Astrocyte of the cerebellum (primary cell): Measurements from ENCODE around the gene RFNG.

Source experiments
- DNase-seq: peaks from one replicate; pipeline ENCODE4 v3.0.0-alpha.2; 2011; ENCODE audit warnings: low read depth
- H3K4me3 ChIP-seq: 2 replicates; pipeline ENCODE4 v1.5.1; 2011; ENCODE audit warnings: mild to moderate bottlenecking, low read depth, low read length, moderate library complexity
- CTCF ChIP-seq: IDR thresholded peaks from 2 replicates; pipeline ENCODE4 v1.5.1; 2012; ENCODE audit warnings: low read length, low read depth, moderate library complexity, mild to moderate bottlenecking; ENCODE audit errors: missing control alignments
- in situ Hi-C: cut with HindIII; loops from 2 replicates; pipeline ENCODE4 v1.10.0; 2017; ENCODE audit warnings: low sequenced_read_pairs

The RFNG gene

GRCh38 chr17:82016875-82017459 lies 34.6 kb downstream of the RFNG start:
- no peak overlapping the region for H3K4me3 ChIP-seq
- no peak for DNase-seq
- TF ChIP-seq CTCF: no peak
- in situ Hi-C loops: no loop called here

DNA sequence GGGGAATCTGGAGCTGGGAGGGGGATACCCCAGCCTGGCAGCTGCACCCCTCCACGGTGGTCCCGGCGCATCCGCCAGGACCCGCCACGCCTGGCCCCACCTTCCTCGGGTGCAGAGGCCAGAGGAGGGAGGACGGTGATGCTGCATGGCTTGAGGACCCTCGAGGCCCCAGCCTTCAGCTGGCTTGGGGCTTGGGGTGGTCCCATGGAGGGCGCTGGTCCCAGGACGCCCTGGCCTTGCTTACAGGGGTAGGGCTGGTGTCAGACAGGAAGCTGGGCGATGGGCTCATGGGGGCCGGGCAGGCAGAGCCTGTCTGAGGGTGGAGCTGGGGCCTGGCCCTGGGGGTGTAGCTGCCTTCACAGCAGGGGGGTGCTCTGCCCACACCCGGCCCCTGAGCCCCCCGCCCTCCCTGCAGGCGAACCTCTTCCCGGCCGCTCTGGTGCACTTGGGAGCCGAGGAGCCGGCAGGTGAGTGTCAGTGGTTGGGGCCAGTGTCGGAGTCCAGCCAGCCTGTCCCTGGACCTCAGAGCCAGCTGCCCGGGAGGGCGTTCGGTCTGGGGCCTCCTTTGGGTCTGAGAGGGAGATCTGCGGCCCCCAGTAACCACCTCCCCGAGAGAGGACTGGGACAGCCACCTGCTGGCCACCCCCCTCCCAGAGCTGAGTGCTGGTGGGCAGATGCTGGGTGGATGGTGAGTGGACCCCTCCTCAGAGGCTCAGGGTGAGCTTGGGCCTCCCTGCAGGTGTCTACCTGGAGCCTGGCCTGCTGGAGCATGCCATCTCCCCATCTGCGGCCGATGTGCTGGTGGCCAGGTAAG lies 35.3 kb downstream of the RFNG start:
- no peak for DNase-seq
- H3K4me3 ChIP-seq: no peak overlapping the region
- TF ChIP-seq CTCF: no peak
- in situ Hi-C loops: no loop called here

DNA sequence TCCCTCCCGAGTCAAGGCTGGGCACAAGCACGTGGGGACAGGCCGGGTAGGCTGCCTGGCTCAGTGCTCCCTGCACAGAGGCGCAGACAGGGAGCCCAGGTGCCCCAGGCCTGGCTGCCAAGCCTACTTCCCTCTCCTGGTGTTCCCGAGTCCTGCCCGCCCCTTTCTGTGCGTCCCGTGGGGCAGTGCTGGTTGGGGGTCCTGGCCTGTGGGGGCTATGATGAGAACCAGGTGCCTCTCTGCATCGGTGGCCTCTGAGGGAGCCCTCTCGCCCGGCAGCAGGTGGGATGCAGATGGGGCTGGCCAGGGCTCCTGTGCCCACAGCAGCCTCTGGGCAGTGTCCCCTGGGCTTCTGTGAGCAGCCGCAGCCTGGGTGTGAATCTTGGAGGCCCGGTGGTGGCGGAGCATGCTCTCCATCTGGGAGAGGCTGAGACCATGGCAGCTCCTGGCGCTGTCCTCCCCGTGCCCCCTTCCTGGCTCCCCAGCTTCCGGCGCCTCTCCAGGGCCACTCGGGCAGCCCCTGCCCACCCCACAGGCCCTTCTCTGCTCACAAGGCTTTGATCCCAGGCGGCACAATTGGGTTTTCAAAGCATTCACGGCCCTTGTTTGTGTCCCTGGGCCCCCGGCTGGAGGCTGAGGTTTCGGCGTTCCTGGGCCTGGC lies 36.2 kb downstream of the RFNG start:
- H3K4me3 ChIP-seq: no peak overlapping the region
- no peak for DNase-seq
- in situ Hi-C loops: no loop called here
- no peak for TF ChIP-seq CTCF

DNA sequence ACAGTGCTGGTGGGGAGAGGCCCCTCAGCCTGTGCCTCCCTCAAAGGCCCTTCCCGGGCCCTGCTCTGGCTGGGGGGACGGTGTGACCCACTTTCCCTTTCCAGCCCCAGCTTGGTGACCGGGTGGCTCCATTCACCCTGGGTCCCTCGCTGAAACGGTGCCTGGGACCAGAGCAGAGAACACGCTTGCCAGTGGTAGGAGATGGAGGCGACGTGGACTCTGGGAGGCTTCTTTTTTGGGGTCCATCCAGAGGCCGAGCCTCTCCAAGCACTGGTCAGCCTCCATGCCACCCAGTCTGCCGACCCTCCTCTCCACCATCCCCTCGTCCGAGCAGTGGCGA lies 36.7 kb downstream of the RFNG start:
- no peak for TF ChIP-seq CTCF
- no peak overlapping the region for H3K4me3 ChIP-seq
- DNase-seq: no peak
- in situ Hi-C loops: no loop called here

DNA sequence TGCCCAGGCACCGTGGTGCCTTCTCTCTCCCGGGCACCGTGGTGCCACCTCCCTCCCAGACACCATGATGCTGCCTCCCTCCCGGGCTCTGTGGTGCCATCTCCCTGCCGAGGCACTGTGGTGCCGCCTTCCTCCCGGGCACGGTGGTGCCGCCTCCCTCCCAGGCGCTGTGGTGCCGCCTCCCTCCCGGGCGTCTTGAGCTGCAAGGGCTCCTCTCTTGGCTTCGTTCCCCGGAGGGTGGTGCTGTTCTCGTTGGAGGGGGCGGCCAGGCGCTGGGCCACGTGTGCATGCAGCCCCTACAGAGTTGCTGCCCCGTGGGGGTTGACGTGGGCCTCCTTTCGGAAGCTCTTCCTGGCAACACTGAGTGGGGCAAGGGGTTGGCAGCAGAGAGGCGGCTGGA lies 37.2 kb downstream of the RFNG start:
- no peak for DNase-seq
- no peak overlapping the region for H3K4me3 ChIP-seq
- no peak for TF ChIP-seq CTCF
- in situ Hi-C loops: no loop called here

- no peak for DNase-seq
- TF ChIP-seq CTCF: no peak
- in situ Hi-C loops: no loop called here
- no peak overlapping the region for H3K4me3 ChIP-seq
Observed at GRCh38 chr17:82013772-82014321, 37.8 kb downstream of the RFNG start.
